ENCODE measurements around the gene SEL1L3.

SEL1L3 gene

DNA sequence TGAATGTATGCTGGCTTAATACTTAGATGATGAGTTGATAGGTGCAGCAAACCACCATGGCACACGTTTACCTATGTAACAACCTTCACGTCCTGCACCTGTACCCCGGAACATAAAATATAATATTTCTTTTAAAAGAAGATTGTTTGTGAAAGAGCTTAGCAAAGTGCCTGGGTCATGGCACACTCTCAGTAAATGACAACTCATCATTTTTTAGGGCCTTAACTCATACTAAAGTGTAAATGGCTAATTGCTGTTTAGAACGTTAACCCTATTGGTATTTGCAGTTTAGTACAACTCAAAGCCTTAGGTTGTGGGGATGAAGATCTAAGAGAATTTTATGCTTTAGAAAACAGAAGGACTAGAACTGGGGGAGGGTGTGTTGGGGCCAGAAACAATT lies 67.7 kb downstream of the SEL1L3 start:
- no peak for DNase-seq (ENCODE audit: low read depth in 2 of 2, low spot score in 1 of 2)

DNA sequence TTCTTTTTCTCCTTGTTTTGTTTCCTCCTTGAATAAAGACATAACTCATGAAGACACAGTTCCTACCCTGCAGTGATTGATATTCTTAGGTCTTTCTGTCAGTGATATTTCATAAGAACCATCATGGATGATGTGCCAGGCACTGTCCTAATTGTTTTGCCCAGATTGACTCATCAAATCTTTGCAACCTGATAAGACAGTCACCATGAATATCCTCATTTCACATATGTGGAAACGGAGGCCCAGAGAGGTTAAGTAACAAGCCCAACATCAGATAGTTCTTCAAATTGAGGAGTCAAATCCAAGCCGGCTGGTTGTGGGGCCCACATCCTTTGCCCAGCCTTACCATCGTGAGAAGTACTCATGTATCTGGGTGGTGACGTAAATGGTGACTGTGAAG lies 69.9 kb downstream of the SEL1L3 start:
- DNase-seq (ENCODE audit: low read depth in 2 of 2, low spot score in 1 of 2), result no peak

DNA sequence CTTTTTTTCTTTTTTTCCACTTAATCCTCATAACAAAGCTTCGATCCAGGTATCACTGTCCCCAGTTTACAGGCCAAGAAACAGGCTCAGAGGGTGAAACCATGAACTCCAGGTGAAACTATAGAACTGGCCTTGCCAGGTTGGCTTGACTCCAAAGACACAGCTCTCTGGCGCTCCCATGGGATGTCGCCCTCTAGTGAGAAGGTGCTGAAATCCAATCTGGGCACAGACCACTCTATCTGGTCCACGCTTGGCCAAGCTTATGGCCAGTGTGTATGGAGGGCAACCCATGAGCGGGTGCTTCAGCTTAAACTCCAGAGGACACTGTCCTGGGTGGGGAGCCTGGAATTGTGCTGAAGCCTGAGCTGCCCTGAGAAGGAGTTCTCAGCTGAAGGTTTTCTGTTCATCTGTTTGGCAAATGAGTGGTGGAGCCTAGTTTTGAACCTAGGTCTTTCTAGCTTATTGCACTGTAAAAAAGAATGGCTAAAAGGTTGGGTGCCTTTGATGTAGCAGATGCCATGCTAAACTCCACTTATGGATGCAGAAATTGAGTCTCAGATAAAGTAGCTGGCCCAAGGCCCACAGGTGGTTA lies 70.5 kb downstream of the SEL1L3 start:
- DNase-seq (ENCODE audit: low read depth in 2 of 2, low spot score in 1 of 2), result no peak

DNA sequence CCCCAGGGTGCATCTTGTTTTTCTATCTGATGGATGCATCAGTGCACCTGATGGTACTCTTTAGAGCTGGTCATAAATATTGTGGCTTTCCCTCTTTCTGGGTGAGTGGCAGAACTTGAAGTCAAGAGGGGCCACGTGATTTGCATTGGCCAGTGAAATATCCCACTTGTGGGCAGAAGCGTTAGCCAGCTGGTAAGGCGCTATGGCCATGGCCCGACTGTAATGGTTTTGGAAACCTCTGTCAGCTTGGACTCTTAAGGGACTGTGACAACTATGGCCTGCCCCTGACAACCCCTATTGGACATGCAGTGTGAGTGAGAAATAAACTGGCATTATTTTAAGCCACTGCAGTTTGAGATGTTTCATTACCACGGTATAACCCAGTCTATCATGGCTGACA lies 72.8 kb downstream of the SEL1L3 start:
- no peak for DNase-seq (ENCODE audit: low read depth in 2 of 2, low spot score in 1 of 2)

DNA sequence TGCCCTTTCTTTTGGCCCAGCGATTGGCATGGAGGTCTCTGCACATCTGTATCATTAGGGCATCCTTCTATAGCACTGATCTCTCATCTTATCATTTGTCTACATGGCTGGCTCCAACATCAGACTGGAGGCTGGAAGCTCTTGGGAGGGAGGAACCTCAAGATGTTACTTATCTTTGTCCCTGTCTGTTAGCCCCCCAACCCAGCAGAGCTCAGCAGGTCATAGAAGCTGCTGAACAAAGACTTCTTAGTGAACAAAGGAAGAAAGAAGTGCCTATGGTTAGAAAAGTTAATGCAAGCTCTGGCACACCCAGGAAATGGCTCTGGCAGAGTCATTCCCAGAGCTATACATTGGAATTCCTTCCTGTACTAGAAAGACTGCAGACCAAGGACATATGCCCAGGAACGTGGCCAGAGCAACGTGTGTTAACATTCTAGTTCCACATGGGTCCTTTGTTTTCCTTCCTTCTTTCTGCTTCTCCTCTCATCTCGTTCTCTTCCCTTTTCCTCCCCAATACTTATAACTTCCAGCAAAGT lies 74.0 kb downstream of the SEL1L3 start:
- DNase-seq (ENCODE audit: low read depth in 2 of 2, low spot score in 1 of 2), result no peak

DNA sequence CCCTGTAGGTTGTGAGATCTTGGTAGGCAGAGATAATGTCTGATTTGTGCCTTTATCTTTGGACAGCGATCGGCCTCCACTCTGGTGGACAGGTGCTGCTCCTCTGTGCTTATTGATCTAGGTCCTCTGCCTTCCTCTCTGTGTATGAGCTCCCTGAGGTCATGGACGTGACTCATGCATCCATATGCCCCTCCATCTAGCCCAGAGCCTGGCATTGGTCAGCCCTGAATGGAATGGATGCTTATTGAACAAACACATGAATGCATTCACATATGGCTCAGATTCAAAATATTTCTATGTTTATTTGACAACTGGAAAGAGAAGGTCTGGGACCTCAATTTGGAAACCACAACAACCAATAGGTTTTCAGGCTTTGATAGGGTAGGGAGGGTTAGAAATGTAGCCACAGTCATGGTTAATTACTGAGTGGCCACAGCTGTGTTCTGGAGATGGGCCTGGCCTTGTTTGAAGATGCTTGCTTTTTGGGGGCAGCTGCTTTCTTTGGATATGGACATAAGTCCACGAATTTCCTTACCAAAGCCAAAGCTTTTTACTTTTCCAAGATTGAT lies 76.2 kb downstream of the SEL1L3 start:
- DNase-seq (ENCODE audit: low read depth in 2 of 2, low spot score in 1 of 2), result no peak

DNA sequence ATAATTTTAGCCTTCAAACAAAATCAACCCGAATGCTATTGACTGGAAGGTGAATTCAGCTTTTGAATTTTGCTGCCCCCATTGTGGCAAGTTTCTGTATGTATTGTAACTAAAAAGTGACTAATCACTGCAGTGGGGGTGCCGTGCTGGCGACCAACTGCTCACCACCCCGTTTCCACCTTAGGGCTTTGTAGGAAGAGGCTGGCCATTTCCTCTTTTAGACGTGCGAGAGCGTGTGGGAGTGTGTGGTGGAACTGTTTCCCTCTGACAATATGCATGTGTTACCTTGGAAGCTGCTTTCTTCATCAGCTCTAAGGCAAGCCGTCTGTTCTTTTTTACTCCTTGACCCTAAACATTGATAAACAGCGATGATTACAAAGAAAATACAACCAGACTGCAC lies 78.8 kb downstream of the SEL1L3 start:
- DNase-seq (ENCODE audit: low read depth in 2 of 2, low spot score in 1 of 2), result no peak

DNA sequence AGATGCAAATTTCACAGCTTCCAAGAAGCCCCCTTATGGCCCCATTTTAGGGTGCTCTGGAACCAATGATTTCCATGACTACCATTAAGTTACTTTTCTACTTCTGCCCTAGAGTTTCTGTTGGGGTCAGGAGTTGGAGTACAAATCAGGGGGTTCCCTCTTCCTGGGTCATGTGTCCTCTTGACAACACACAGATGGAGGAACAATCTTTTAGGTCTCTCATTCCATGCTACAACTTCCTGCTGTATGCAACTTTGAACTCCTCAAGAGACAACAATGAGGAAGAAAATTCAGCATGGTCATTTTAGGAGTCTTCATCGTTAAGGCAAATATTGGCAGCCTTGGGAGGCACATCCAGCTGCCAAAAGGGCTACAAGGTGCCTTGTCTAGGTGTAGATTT lies 79.7 kb downstream of the SEL1L3 start:
- DNase-seq (ENCODE audit: low read depth in 2 of 2, low spot score in 1 of 2), result no peak

DNA sequence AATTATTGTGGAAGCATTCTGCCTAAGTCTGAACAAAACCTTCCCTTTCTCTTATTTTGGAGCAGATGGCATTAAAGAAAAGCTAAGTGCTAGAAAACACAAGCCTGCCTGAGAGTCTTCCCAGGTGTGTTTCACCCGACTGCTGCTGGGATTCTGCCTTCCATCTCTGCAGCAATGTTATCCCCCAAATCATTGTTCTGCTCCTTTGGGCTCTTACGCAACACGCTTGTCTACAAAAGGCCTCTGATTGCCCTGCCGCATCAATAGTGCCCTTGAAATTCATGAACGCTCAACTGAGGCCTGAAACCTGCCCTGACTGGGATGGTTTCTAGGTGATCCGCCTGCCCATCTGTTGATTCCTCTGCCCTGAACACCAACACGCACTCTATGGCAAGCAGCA lies 80.3 kb downstream of the SEL1L3 start:
- no peak for DNase-seq (ENCODE audit: low read depth in 2 of 2, low spot score in 1 of 2)

DNA sequence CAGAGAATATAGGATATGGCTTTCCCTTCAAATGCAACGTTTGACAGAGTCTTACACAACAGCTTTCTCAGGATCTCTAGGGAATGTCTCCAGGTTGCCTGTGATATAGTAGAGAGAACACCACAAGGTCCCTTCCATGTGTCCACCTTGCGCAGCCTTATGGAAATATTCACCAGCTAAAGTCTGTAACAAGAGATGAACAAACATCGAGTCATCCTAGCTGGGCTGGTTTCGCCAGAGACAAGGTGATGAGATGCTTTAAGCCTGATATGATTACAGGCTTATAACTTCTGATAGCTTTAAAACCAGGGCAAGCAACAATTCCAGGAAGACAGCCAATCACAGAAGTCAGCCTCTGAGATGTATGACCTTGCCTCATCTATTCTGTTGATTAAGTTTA lies 83.8 kb downstream of the SEL1L3 start:
- no peak for DNase-seq (ENCODE audit: low read depth in 2 of 2, low spot score in 1 of 2)

DNA sequence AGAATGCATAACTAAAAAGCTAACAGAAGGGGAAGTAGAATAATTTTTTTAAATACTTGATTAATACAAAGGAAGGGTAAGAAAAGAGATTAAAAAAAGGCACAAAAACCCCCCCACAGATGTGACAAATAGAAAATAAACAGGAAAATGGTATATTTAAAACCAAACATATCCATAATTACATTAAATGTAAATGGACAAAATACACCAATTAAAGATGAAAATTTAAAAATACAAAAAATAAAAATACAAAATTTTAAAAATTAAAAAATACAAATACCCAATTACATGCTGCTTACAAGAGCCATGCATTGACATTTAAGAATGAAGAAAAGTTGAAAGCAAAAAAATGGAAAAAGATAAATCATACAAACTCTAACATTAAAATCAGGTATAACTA lies 86.0 kb downstream of the SEL1L3 start:
- DNase-seq (ENCODE audit: low read depth in 2 of 2, low spot score in 1 of 2), result no peak

DNA sequence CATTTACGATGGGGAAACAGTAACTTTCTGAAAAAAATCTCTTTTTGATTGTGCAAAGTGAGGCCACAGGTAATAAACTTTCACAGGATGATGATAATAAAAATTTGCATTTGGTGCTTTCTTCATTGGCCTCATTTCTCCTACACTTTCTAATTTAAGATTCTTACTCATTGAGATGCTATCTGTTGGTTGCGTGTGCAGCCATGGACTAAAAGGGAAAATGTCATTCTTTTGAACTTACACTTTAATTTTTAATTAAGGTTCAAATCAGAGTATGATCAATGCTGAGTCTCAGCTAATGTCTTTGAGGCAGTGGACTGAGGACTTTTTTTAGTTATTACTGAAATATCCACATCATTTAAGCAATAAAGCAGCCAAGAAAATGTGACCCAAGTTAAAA lies 87.6 kb downstream of the SEL1L3 start:
- no peak for DNase-seq (ENCODE audit: low read depth in 2 of 2, low spot score in 1 of 2)

DNA sequence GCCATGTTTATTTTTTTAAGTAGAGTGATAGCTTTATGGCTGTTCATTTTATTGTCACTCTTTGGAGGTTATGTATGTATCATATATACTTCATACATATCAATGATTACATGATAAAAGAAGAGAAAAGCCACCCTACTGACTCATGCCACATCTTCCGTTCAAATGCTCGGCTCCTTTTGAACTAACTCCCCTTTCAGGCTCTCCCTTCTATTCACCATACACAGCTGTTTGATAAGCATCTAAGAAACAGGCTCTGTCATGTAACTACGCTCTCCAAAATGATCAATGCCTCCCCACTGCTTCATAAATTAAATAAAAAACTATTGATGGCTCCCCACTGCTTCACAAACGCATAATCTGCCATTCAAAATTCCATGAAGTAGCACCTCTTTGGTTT lies 89.4 kb downstream of the SEL1L3 start:
- DNase-seq (ENCODE audit: low read depth in 2 of 2, low spot score in 1 of 2), result no peak

DNA sequence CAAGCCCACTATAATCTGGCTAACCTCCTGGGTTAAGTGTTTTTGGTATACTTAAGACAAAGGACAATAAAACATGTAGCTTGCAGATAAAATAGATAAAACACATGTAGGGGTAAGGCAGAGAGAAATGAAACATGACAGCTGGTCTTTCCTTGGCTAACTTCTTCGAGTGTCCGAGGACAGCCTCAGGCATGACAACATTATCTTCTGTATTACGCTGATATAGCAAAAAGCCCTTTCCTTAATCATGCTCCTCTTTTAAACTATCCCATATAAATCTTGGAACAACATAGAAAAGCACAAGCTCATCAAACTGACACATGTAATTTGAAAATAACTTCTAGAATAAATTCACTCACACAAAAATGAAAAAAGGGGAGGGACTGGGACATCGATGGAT lies 91.1 kb downstream of the SEL1L3 start:
- no peak for DNase-seq (ENCODE audit: low read depth in 2 of 2, low spot score in 1 of 2)

DNA sequence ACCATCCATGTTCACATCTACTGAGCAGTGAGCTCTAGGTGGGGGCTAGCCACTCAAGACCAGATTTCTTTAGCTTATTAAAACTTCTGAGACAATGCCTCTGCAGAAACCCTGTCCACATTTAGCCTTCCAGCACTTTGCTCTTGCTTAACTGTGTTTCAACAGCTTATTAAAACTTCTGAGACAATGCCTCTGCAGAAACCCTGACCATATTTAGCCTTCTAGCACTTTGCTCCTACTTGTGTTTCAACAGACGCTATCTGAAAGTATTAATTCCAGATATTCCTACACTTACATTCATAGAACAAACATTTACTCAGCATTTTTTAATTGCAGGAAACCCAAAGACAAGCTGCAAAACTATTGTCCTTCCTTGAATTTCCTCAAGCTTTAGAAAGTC lies 91.9 kb downstream of the SEL1L3 start:
- no peak for DNase-seq (ENCODE audit: low read depth in 2 of 2, low spot score in 1 of 2)

DNA sequence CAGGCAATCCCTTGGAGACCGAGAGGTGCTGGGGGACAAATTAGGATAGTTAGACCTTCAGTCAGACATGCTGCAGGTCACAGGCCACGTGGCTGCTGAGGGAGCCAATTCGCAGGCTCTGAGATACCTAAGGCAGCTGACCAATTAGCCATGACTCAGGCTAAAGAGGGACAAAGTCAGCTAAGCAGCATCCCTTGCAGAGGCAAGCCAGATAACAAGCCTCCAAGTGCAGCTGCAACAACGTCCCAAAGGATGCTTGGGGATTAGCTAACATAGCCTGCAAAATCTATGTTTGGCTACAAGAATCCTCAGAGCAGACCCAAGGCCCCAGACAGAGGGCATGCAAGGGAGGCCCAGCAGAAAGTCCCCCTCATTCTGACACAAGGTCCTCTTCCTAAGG lies 93.5 kb downstream of the SEL1L3 start:
- DNase-seq (ENCODE audit: low read depth in 2 of 2, low spot score in 1 of 2), result no peak

DNA sequence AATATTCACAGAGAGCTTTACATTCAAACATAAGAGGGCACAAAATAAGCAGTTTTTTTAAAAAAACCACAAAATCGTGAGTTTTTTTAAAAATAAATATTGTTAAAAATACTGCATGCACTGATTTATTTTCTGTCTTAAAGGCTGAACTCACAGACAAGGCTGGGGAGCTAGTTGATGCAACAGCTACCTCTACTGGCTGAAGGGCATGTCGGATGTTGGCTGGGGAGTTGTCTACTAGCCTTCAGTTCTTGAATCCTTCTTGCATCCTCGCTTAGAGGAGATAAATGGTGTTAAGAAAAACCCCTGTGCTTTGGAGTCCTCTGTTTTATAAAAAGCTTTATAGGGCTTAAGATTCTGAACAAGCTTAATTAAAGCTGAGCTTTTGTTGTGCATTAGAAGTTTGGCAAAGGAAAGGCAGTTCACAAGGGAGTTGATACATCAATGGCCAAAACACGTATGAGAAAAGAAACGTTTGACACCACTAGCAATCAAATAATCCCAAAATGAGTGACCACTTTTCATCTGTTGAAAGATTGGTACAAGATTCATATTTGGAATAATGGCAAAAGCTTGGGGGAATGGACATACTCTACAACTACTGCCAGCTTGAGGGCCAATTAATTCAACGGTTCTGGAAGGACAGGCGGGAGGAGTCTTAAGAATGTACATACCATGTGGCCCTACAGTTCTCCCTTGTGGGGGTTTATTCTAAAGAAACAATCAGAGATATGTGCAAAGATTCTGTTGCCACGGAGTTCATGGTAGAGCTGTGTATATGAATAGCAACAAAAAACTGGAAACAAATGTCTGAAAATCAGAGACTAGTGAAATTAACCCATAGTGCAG lies 94.7 kb downstream of the SEL1L3 start:
- DNase-seq (ENCODE audit: low read depth in 2 of 2, low spot score in 1 of 2), result no peak

DNA sequence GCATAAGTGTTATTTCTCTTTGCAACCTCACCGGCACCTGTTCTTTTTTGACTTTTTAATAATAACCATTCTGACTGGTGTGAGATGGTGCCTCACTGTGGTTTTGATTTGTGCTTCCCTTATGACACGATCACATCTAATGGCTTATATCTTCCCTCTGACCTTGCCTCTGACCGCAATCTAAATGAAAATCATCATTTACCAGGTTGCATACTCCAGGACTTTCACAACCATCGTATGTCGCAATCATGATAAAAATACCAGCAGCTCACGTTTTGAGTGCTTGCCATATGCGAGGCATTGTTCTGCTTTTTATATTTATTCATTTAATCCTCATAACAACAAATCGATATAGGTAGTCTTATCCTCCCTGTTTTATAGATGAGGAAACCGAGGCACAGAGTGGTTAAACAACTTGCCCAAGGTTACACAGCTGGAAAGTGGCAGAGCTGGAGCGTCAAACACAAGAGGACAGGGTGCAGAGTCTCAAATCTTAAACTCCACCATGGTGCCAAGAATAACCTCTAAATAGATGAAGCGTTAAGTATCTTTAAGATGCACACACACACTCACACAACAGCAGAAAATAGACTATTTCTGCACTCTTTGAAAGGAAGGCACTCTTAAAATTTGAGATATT lies 102.2 kb downstream of the SEL1L3 start:
- DNase-seq (ENCODE audit: low read depth in 2 of 2, low spot score in 1 of 2), result no peak

DNA sequence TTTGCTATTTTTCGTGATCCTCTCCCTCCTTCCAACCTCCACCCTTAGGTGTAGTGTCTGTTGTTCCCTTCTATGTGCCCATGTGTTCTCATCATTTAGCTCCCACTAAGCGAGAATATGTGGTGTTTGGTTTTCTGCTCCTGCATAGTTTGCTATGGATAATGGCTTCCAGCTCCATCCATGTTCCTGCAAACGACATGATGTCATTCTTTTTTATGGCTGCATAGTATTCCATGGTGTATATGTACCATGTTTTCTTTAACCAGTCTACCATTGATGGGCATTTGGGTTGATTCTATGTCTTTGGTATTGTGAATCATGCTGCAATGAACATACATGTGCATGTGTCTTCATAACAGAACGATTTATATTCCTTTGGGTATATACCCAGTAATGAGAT lies 102.7 kb downstream of the SEL1L3 start:
- DNase-seq (ENCODE audit: low read depth in 2 of 2, low spot score in 1 of 2), result no peak

DNA sequence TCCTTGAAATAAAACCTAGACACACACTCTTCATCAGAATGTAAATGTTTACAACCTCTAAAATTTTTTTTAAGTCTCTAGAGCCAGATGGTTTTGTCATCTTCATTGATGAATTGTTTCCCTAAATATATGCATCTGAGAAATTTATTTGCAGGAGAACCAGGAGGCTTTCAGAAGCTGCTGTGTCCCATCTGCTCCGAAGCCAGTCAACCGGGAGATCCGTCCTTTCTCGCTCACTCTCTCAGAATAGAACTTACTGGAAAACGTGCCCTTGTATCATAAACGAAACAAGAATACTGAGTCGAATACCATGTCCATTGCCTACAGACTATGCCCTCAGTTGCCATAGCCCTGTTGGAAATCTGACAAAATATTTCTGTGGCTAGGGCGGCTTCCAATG lies 103.7 kb downstream of the SEL1L3 start:
- no peak for DNase-seq (ENCODE audit: low read depth in 2 of 2, low spot score in 1 of 2)

DNA sequence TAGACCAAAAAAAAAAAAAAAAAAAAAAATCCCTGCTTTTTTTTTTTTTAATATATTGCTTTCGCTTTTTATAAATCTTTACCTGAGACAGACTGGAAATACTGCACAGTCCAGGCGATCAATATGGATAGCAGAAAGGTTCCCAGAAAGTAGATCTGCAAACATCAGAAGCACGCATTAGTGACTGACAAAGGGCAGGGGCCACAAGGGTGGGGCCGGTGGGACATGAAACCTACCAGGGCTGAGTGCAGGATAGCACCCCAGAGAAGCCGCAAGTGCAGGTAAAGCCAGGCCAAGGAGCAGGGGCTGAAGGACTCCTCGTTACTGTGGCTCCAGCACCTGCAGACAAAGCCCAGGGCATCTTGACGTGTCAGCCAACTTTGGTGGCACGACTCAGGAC lies 105.3 kb downstream of the SEL1L3 start:
- no peak for DNase-seq (ENCODE audit: low read depth in 2 of 2, low spot score in 1 of 2)

DNA sequence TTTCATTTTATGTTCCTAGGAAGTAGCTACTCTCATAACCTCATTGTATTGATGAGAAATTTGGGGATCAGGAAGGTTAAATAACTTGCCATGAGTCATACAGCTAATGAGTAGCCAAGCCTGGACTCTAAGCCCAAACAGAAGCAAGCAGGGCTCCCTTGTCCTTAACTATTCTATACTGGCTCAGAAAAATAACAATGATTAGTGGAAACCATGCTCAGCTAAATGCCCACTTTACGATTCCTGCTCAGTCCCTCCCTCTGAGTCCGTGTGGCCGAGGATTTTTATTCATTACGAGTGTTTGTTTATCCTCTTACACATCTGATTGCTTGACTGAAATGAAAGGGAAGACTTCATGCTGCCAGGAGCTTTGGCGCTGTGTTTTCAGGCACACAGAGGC lies 106.3 kb downstream of the SEL1L3 start:
- no peak for DNase-seq (ENCODE audit: low read depth in 2 of 2, low spot score in 1 of 2)

Measured in stimulated activated CD8-positive, alpha-beta memory T cell treated with anti-CD3 and anti-CD28 coated beads, Interleukin-4, amount 100 ng/mL, for 1 hour (primary cell).